GM21737 (cell line): ENCODE data around the gene ABCB11.

Experiments
- ATAC-seq: cut with Tn5 transposase; IDR thresholded peaks from one replicate; pipeline ENCODE4 v1.9.1; 2021; ENCODE audit warnings: mild to moderate bottlenecking, moderate library complexity; ENCODE audit not compliant: unreplicated experiment

The ABCB11 gene

DNA sequence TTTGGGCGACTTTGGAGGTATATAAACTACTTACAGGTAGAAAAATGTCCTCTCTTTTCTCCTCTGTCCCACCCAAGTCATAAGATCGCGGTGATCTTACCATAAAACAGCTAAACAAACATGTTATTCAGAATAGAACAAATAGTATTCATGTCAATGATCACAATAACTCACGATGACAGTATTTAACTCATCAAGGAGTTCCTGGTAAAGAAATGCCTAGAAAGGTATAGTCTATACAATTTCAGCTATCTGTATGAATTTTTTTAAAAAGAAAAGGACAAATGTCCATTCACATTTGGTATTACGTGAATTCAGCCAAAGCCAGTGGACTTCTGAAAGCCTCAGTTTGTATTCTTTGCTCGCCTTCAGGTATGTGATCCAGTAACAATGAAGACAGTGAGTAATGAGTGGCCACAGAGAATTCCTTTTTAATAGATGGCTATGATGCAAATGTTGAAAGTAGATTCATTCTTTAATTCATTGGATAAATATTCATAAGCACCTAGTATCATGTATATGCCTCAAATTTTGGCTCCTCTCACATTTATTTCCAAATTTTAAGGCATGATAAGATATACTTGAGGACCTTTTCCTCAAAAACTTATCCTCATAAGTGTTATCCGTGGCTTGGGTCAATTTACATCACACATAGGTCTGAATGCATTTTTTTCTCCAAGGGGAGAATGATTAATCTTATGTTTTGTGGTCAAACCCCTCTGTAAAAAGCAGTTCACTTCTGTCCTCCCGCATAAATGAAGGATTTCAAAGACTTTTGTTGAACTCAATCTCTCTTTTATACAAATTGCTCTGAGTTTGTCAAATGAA lies 20.3 kb downstream of the ABCB11 start:
- ATAC-seq: no peak

GRCh38 chr2:169009865-169010579 lies 21.1 kb downstream of the ABCB11 start:
- ATAC-seq: no peak

GRCh38 chr2:169007941-169008340 lies 23.2 kb downstream of the ABCB11 start:
- no peak for ATAC-seq

DNA sequence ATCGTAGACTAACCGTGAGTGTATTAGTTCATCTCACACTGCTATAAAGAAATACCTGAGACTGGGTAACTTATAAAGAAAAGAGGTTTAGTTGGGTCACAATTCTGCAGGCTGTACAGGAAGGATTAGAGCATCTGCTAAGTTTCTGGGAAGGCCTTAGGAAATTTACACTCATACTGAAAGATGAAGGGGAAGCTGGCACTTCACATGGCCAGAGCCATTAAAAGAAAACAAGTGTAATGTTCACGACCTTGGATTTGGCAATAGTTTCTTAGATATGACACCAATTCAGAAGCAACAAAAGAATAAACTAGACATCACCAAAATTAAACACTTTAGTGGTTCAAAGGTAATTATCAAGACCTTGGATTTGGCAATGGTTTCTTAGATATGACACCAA lies 23.8 kb downstream of the ABCB11 start:
- no peak for ATAC-seq

GRCh38 chr2:169006665-169007064 lies 24.5 kb downstream of the ABCB11 start:
- no peak for ATAC-seq

DNA sequence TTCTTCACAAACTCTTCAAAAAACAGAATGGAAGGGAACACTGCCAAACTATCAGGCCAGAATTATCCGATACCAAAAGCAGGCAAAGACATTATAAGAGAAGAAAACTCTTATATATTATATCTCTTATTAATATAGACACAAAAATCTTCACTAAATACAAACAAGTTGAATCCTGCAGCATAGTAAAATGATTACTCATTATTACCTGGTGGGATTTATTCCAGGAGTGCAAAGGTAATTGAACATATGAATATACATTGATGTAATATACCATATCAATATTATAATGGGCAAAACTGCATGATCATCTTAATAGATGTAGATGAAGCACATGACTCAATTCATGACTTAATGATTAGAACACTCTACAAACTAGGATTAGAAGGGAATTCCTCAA lies 25.1 kb downstream of the ABCB11 start:
- ATAC-seq: no peak

GRCh38 chr2:169005080-169005598 lies 26.0 kb downstream of the ABCB11 start:
- no peak for ATAC-seq

- no peak for ATAC-seq
Observed at GRCh38 chr2:169002161-169002738, 28.9 kb downstream of the ABCB11 start.

DNA sequence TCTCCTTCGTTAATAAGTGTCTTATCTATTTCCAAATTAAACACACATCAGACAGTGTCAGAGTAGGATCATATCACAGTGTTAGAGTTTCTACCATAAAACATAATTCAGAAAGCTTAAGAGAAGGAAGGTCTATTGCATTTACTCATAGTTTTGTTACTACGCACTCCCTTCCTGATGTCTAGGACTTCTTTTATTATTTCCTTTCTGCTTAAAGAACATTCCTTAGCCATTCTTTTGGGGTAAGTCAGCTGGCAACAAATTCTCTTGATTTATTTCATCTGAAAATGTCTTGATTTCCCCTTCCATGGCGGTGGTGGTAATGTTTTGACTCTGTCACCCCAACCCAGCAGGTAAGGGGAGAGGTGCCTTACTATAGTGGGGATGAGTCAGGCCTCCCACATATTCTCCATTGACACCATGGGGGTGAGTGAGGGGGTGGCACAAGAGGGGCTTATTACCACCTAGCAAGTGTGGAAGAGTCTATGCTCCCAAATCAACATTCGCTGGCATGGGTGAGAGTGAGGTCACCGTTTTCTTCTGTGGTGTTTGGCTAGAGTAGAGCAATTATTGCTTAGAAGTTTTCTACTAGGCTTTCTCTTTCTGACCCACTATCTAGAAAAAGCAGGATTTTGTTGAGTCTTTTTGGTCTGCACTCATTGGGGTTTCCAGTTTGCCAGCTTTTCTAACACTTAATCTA lies 29.9 kb downstream of the ABCB11 start:
- ATAC-seq: no peak

GRCh38 chr2:168999668-169000213 lies 31.4 kb downstream of the ABCB11 start:
- ATAC-seq: no peak

GRCh38 chr2:168998609-168999211 lies 32.4 kb downstream of the ABCB11 start:
- ATAC-seq: no peak

- no peak for ATAC-seq
Observed at GRCh38 chr2:168997794-168998193, 33.3 kb downstream of the ABCB11 start.

GRCh38 chr2:168997118-168997521 lies 34.0 kb downstream of the ABCB11 start:
- ATAC-seq: no peak

GRCh38 chr2:168995744-168996143 lies 35.4 kb downstream of the ABCB11 start:
- ATAC-seq: no peak

DNA sequence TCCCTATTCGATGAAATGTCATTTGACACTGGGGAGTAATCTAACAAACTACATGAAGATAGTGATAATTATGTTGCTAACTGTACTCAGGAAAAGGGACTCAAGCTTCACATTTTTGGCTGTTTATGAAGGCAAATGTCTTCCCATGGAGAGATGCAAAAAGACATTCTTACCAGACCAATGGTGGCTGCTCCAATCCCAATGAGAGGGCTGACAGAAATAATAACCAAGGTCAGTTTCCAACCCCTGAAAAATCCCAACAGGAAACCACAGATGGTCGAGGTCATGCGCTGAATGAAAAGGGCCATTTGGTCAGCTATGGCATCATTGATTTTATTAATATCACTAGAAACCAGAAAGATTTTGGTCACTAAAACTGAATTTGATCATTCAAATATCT lies 37.6 kb downstream of the ABCB11 start:
- no peak for ATAC-seq

DNA sequence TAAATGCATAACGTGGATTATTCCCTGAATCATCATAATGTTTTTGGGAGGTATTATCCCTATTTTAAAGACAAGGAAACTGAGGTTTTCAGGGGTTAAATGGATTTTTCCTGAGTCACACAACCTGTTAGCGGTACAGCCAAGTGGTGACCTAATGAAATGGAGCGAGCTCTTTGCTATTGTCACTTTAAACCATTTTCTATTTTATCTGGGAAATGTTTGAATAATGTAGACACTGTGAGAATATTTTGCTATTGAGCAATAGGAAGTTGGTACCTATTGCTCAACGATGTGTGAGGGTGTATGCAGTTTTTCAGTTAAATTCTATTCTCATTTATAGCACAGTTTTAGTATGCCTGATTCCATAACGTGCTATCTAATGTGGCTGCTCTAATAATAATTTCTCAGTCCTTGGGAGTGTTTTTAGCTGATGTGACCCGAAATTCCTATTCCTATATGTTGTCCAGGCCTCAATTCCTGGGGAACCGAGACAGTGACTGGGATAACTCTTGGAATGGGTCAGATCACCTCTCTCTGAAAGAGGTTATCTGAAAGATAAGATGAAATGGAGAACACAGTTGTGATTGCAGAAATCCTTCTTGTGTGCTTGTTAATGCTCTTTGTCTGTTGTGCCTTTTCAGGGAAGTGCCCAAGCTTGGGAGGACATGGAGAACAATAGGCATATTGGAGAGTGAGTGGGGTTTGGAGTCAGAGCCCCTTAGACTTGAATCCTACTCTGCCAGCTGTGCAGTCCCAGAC lies 38.4 kb downstream of the ABCB11 start:
- no peak for ATAC-seq

GRCh38 chr2:168992026-168992425 lies 39.1 kb downstream of the ABCB11 start:
- no peak for ATAC-seq

- ATAC-seq: no peak
Observed at GRCh38 chr2:168988755-168989154, 42.4 kb downstream of the ABCB11 start.

DNA sequence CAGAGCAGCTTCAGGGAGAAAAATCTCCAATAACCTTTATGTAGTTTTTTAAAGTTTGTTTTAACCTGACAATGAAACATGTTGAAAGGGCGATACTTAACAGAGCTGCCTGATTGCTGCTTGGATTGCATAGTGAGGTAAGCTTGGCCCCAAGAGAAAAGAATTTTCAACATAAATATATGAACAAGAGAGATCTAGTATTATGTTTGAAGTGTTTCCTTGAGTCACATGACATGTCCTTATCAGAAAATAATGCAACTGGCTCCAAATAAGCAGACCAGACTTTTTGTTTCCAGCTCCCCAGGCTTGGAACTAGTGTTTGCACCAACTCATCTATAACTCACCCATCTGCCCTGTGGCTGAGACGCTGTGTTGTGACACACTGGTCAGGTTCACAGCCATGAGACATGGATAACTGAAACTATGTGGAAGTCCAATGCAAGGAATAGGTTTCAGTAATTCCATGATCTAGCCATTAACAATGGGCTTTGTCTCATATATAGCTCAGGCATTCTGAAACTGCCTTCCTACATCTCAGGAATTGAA lies 44.7 kb downstream of the ABCB11 start:
- ATAC-seq: no peak
